Measurements from ENCODE around the gene C9orf50.

The C9orf50 gene

DNA sequence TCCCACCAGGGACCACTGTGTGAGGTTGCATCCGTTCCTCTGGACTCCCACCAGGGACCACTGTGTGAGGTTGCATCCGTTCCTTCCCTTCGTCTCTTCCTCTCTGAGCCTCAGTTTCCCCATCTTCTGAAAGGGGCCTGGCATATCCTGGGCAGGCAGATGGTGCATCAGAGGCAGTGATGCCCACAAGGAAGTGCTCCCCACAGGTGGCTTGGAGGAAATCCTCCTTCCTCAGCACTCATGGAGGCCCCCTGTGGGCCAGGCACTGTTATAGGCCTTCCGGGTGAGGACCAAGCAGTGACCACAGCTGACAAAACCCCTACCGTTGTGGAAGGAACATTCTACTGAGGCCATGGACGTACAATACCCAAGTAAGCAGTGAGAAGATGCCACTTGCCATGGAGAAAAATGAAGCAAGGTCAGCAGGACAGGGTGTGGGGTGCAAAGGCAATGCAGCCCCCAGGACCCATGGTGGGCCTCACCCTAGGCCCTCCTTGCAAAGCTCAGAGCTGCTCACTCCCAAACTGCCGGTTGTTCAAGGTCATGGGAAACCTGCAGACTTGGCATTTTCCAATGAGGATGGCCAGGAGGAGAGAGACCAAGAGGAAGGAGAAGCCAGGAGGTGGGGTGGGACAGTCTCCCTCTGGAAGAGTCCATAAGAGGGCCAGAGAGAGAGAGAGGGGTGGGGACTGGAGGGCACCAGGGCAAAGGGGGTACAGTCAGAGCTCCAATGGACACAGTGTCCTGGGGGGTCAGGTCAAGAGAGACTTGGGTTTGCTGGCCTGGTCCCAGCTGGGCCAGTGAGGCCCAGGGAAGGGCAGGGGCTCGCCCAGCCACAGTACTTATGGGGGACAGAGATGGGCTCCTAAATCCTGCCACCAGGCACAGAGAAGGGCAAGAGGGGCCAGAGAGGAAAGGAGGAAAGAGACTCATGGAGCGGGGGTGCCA is 51.1 kb downstream of the C9orf50 start (continued):
- TF ChIP-seq ZSCAN18 (tag by site-specific recombination; IDR thresholded peaks at IDR 0.05) (no peak), ZNF513 (tag by site-specific recombination; IDR thresholded peaks at IDR 0.05) (no peak), GLIS1 (tag by site-specific recombination; IDR thresholded peaks at IDR 0.05) (peak; percentile 17; the same call in 1 of the 2 replicates), ZNF155 (tag by site-specific recombination; IDR thresholded peaks at IDR 0.05) (no peak), YY2 (tag by site-specific recombination; IDR thresholded peaks at IDR 0.05) (no peak), ZBTB21 (tag by site-specific recombination; IDR thresholded peaks at IDR 0.05) (no peak), SCRT2 (tag by site-specific recombination; IDR thresholded peaks at IDR 0.05) (peak; percentile 86), ZNF600 (tag by site-specific recombination; IDR thresholded peaks at IDR 0.05) (no peak), ZNF624 (tag by site-specific recombination; IDR thresholded peaks at IDR 0.05) (no peak), ZNF514 (tag by site-specific recombination; IDR thresholded peaks at IDR 0.05) (no peak), ZNF19 (tag by site-specific recombination; IDR thresholded peaks at IDR 0.05; ENCODE audit: low read depth) (no peak), ZNF776 (tag by site-specific recombination; IDR thresholded peaks at IDR 0.05; ENCODE audit: borderline replicate concordance) (no peak), ZNF610 (tag by site-specific recombination; IDR thresholded peaks at IDR 0.05; ENCODE audit: borderline replicate concordance) (no peak), ZNF501 (tag by site-specific recombination; IDR thresholded peaks at IDR 0.05) (no peak), ZNF707 (tag by site-specific recombination; IDR thresholded peaks at IDR 0.05) (no peak), ZFP41 (tag by site-specific recombination; IDR thresholded peaks at IDR 0.05; ENCODE audit: borderline replicate concordance) (no peak), ZNF521 (tag by site-specific recombination; IDR thresholded peaks at IDR 0.05) (no peak), ZSCAN16 (tag by site-specific recombination; IDR thresholded peaks at IDR 0.05) (no peak), ZFHX2 (tag by site-specific recombination; conservative IDR thresholded peaks at IDR 0.05) (peak; percentile 26; the same call in 1 of the 2 replicates), ZNF239 (tag by site-specific recombination; IDR thresholded peaks at IDR 0.05) (no peak), ZNF670 (tag by site-specific recombination; IDR thresholded peaks at IDR 0.05; ENCODE audit: low read depth) (no peak), ZNF660 (tag by site-specific recombination; IDR thresholded peaks at IDR 0.05) (no peak), ZNF658 (tag by site-specific recombination; IDR thresholded peaks at IDR 0.05) (no peak), HOXA7 (CRISPR knock-in tag; IDR thresholded peaks at IDR 0.05; ENCODE audit: borderline replicate concordance) (no peak)
- TF ChIP-seq, protein P1, sequence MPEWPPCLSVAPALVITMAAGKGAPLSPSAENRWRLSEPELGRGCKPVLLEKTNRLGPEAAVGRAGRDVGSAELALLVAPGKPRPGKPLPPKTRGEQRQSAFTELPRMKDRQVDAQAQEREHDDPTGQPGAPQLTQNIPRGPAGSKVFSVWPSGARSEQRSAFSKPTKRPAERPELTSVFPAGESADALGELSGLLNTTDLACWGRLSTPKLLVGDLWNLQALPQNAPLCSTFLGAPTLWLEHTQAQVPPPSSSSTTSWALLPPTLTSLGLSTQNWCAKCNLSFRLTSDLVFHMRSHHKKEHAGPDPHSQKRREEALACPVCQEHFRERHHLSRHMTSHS (tag by site-specific recombination; IDR thresholded peaks at IDR 0.05), result no peak
- TF ChIP-seq, protein P2, sequence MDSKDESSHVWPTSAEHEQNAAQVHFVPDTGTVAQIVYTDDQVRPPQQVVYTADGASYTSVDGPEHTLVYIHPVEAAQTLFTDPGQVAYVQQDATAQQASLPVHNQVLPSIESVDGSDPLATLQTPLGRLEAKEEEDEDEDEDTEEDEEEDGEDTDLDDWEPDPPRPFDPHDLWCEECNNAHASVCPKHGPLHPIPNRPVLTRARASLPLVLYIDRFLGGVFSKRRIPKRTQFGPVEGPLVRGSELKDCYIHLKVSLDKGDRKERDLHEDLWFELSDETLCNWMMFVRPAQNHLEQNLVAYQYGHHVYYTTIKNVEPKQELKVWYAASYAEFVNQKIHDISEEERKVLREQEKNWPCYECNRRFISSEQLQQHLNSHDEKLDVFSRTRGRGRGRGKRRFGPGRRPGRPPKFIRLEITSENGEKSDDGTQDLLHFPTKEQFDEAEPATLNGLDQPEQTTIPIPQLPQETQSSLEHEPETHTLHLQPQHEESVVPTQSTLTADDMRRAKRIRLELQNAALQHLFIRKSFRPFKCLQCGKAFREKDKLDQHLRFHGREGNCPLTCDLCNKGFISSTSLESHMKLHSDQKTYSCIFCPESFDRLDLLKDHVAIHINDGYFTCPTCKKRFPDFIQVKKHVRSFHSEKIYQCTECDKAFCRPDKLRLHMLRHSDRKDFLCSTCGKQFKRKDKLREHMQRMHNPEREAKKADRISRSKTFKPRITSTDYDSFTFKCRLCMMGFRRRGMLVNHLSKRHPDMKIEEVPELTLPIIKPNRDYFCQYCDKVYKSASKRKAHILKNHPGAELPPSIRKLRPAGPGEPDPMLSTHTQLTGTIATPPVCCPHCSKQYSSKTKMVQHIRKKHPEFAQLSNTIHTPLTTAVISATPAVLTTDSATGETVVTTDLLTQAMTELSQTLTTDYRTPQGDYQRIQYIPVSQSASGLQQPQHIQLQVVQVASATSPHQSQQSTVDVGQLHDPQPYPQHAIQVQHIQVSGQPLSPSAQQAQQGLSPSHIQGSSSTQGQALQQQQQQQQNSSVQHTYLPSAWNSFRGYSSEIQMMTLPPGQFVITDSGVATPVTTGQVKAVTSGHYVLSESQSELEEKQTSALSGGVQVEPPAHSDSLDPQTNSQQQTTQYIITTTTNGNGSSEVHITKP (tag by site-specific recombination; IDR thresholded peaks at IDR 0.05), result peak; percentile 55
- TF ChIP-seq, protein P3, sequence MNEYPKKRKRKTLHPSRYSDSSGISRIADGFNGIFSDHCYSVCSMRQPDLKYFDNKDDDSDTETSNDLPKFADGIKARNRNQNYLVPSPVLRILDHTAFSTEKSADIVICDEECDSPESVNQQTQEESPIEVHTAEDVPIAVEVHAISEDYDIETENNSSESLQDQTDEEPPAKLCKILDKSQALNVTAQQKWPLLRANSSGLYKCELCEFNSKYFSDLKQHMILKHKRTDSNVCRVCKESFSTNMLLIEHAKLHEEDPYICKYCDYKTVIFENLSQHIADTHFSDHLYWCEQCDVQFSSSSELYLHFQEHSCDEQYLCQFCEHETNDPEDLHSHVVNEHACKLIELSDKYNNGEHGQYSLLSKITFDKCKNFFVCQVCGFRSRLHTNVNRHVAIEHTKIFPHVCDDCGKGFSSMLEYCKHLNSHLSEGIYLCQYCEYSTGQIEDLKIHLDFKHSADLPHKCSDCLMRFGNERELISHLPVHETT (tag by site-specific recombination; IDR thresholded peaks at IDR 0.05), result no peak
- TF ChIP-seq, protein P4, sequence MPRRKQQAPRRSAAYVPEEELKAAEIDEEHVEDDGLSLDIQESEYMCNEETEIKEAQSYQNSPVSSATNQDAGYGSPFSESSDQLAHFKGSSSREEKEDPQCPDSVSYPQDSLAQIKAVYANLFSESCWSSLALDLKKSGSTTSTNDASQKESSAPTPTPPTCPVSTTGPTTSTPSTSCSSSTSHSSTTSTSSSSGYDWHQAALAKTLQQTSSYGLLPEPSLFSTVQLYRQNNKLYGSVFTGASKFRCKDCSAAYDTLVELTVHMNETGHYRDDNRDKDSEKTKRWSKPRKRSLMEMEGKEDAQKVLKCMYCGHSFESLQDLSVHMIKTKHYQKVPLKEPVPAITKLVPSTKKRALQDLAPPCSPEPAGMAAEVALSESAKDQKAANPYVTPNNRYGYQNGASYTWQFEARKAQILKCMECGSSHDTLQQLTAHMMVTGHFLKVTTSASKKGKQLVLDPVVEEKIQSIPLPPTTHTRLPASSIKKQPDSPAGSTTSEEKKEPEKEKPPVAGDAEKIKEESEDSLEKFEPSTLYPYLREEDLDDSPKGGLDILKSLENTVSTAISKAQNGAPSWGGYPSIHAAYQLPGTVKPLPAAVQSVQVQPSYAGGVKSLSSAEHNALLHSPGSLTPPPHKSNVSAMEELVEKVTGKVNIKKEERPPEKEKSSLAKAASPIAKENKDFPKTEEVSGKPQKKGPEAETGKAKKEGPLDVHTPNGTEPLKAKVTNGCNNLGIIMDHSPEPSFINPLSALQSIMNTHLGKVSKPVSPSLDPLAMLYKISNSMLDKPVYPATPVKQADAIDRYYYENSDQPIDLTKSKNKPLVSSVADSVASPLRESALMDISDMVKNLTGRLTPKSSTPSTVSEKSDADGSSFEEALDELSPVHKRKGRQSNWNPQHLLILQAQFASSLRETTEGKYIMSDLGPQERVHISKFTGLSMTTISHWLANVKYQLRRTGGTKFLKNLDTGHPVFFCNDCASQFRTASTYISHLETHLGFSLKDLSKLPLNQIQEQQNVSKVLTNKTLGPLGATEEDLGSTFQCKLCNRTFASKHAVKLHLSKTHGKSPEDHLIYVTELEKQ (tag by site-specific recombination; IDR thresholded peaks at IDR 0.05; ENCODE audit: borderline replicate concordance), result no peak
